ENCODE measurements around the gene KANK4. TPM values are rescaled to one million over a fixed set of nuclear protein-coding genes. Genes with fewer than 3 reads are reported as not detected.

The KANK4 gene
- total and polyA plus RNA-seq, 2 of the 8 experiments (the other 6 are each of a cell fraction or from before 2014, with no cell fraction given), result 0.22 to 0.26 TPM

GRCh38 chr1:62283986-62284385 is 35.2 kb downstream of the KANK4 start (continued):
- TF ChIP-seq SP2 (IDR thresholded peaks at IDR 0.05; ENCODE audit: low read length), result no peak
- no peak for TF ChIP-seq KDM5A (IDR thresholded peaks at IDR 0.05; ENCODE audit: low read length)

All from H1 (cell line).